Fibroblast of skin of left quadriceps (primary cell): ENCODE results near the gene SLC30A4.
A peak's percentile ranks its signal among the peaks of the same experiment; 100 is the strongest.
"Not testable (repeated sequence)": the region's sequence is repeated elsewhere in the genome, so short reads cannot be mapped to it uniquely, and the experiment has no call there.

Source experiments
- DNase-seq, 2 experiments: peaks; one replicate each; pipeline ENCODE4 v3.0.0-alpha.2; 2013; ENCODE audit warnings: low read depth in 2 of 2

Gene SLC30A4

GRCh38 chr15:45510758-45511280 is 11.7 kb downstream of the SLC30A4 start:
- no peak for DNase-seq

- DNase-seq: not testable (repeated sequence)
These were observed 15.4 kb downstream of the SLC30A4 start for GRCh38 chr15:45507143-45507542.

- peak in 1 of 2 experiments; percentile 17 for DNase-seq
These were observed 23.1 kb downstream of the SLC30A4 start for GRCh38 chr15:45499426-45499825.

GRCh38 chr15:45498701-45499100 is 23.9 kb downstream of the SLC30A4 start:
- DNase-seq: no peak

GRCh38 chr15:45497261-45497660 is 25.3 kb downstream of the SLC30A4 start:
- DNase-seq: no peak

- DNase-seq: no peak
These were observed 25.9 kb downstream of the SLC30A4 start for GRCh38 chr15:45496658-45497057.

GRCh38 chr15:45495588-45495987 is 27.0 kb downstream of the SLC30A4 start:
- DNase-seq: no peak

GRCh38 chr15:45489690-45490238 is 32.8 kb downstream of the SLC30A4 start:
- no peak for DNase-seq

GRCh38 chr15:45486317-45486716 is 36.2 kb downstream of the SLC30A4 start:
- DNase-seq: no peak

GRCh38 chr15:45481135-45481534 is 41.4 kb downstream of the SLC30A4 start:
- DNase-seq: no peak

GRCh38 chr15:45476410-45476809 is 46.1 kb downstream of the SLC30A4 start:
- no peak for DNase-seq

- DNase-seq: no peak
These were observed 47.8 kb downstream of the SLC30A4 start for GRCh38 chr15:45474799-45475198.

- no peak for DNase-seq
These were observed 49.5 kb downstream of the SLC30A4 start for GRCh38 chr15:45473068-45473467.

GRCh38 chr15:45471151-45471550 is 51.4 kb downstream of the SLC30A4 start:
- no peak for DNase-seq

GRCh38 chr15:45469441-45469840 is 53.1 kb downstream of the SLC30A4 start:
- no peak for DNase-seq

GRCh38 chr15:45469027-45469426 is 53.5 kb downstream of the SLC30A4 start:
- DNase-seq: no peak

GRCh38 chr15:45468294-45468693 is 54.3 kb downstream of the SLC30A4 start:
- no peak for DNase-seq

GRCh38 chr15:45458746-45459403 is 63.7 kb downstream of the SLC30A4 start:
- no peak for DNase-seq

GRCh38 chr15:45457641-45458539 is 64.7 kb downstream of the SLC30A4 start:
- DNase-seq: peak; percentile 60 to 67

- DNase-seq: no peak
These were observed 65.3 kb downstream of the SLC30A4 start for GRCh38 chr15:45457220-45457619.

- DNase-seq: peak; percentile 98 to 99
These were observed 66.1 kb downstream of the SLC30A4 start for GRCh38 chr15:45456212-45457106.
